SK-N-SH (cell line): ENCODE measurements around the gene INPP5A. TPM values are rescaled to one million over a fixed set of nuclear protein-coding genes. Genes with fewer than 3 reads are reported as not detected.

ENCODE experiments used
- CTCF ChIA-PET: fragments of 300-600, 350-600 bp; formaldehyde crosslinking; extraction: SDS; loops from one replicate; lab custom pipeline; 2021; lab: Yijun Ruan, JAX
- POLR2A ChIA-PET: fragments of 350-600 bp; sonication (Branson Sonifier 250); formaldehyde crosslinking; extraction: SDS; loops from one replicate; lab custom pipeline; 2020; ENCODE audit warnings: antibody characterized with exemption, inconsistent platforms; lab: Yijun Ruan, JAX
- DNase-seq: peaks from one replicate; pipeline ENCODE4 v3.0.0; 2012
- H2AFZ ChIP-seq: fragments of 200-600 bp; sonication (generic); 2 replicates; pipeline ENCODE4 v1.8.1; 2016; ENCODE audit warnings: antibody characterized with exemption, mild to moderate bottlenecking, low read depth
- H3F3A ChIP-seq: fragments of 200-600 bp; sonication (generic); replicated peaks from 2 replicates; pipeline ENCODE3; 2016; ENCODE audit warnings: antibody characterized with exemption, mild to moderate bottlenecking; ENCODE audit not compliant: insufficient read depth
- H3K27ac ChIP-seq, 2 experiments: fragments of 200-500 bp in 1 of 2; fragments of 200-600 bp in 1 of 2; sonication (Bioruptor generic) in 1 of 2; sonication (generic), shearing (Covaris generic) in 1 of 2; 2 replicates each; pipeline versions ENCODE4 v1.5.1 to v1.6.1; 2014 to 2016; ENCODE audit warnings: low read depth in 2 of 2, inconsistent platforms in 1 of 2, low read length in 1 of 2, mild to moderate bottlenecking in 1 of 2, mixed read lengths in 1 of 2
- H3K27me3 ChIP-seq: fragments of 200-600 bp; sonication (generic), shearing (Covaris generic); 2 replicates; pipeline ENCODE4 v1.6.1; 2016; ENCODE audit warnings: mixed run types; ENCODE audit not compliant: insufficient read depth
- H3K36me3 ChIP-seq, 2 experiments: fragments of 200-500 bp in 1 of 2; fragments of 200-600 bp in 1 of 2; sonication (Bioruptor generic) in 1 of 2; sonication (generic) in 1 of 2; replicated peaks in 1 of 2; 2 replicates each; pipeline versions ENCODE3 to v1.5.1; 2014 to 2016; ENCODE audit warnings: low read length in 1 of 2, mild to moderate bottlenecking in 1 of 2; ENCODE audit not compliant: insufficient read depth in 2 of 2, control insufficient read depth in 1 of 2
- H3K4me1 ChIP-seq, 2 experiments: fragments of 200-500 bp in 1 of 2; fragments of 200-600 bp in 1 of 2; sonication (Bioruptor generic) in 1 of 2; sonication (generic), shearing (Covaris generic) in 1 of 2; 2 replicates each; pipeline versions ENCODE4 v1.5.1 to v1.6.1; 2014 to 2016; ENCODE audit warnings: low read depth in 1 of 2, low read length in 1 of 2, mixed run types in 1 of 2; ENCODE audit not compliant: insufficient read depth in 2 of 2, control insufficient read depth in 1 of 2
- H3K4me2 ChIP-seq: fragments of 200-600 bp; sonication (generic), shearing (Covaris generic); 2 replicates; pipeline ENCODE4 v1.6.1; 2017; ENCODE audit warnings: mixed run types
- H3K4me3 ChIP-seq, 2 experiments: fragments of 200-500 bp in 1 of 2; fragments of 200-600 bp in 1 of 2; sonication (Bioruptor generic) in 1 of 2; sonication (generic), shearing (Covaris generic) in 1 of 2; 2 replicates each; pipeline versions ENCODE4 v1.5.1 to v1.8.1; 2014 to 2016; ENCODE audit warnings: low read depth in 2 of 2, inconsistent platforms in 1 of 2, low read length in 1 of 2, mild to moderate bottlenecking in 1 of 2, mixed read lengths in 1 of 2, moderate library complexity in 1 of 2
- H3K79me2 ChIP-seq: fragments of 200-600 bp; sonication (generic); 2 replicates; pipeline ENCODE4 v1.8.1; 2017; ENCODE audit warnings: mild to moderate bottlenecking; ENCODE audit not compliant: insufficient read depth
- H3K9ac ChIP-seq: fragments of 200-600 bp; sonication (generic); 2 replicates; pipeline ENCODE4 v1.6.1; 2017; ENCODE audit warnings: mixed run types
- H3K9me2 ChIP-seq: fragments of 200-600 bp; sonication (generic); 2 replicates; pipeline ENCODE4 v1.6.1; 2017; ENCODE audit warnings: mixed run types
- H3K9me3 ChIP-seq: fragments of 200-600 bp; sonication (generic); 2 replicates; pipeline ENCODE4 v1.6.1; 2017; ENCODE audit warnings: mixed run types, mild to moderate bottlenecking, moderate library complexity
- H4K20me1 ChIP-seq: fragments of 200-600 bp; sonication (generic); 2 replicates; pipeline ENCODE4 v1.6.1; 2017; ENCODE audit warnings: mild to moderate bottlenecking, mixed run types; ENCODE audit not compliant: insufficient read depth
- CHD2 ChIP-seq: fragments of 150-350 bp; IDR thresholded peaks from 2 replicates; pipeline ENCODE4 v1.6.1; 2018; ENCODE audit warnings: low read length; ENCODE audit not compliant: partially characterized antibody
- ELF1 ChIP-seq: IDR thresholded peaks from 2 replicates; pipeline ENCODE4 v1.4.0; 2012
- EZH2phosphoT487 ChIP-seq: fragments of 200-600 bp; sonication (generic); IDR thresholded peaks from 2 replicates; pipeline ENCODE4 v1.6.1; 2017; ENCODE audit warnings: low read depth, mixed run types, mild to moderate bottlenecking, antibody characterized with exemption, moderate library complexity, borderline replicate concordance
- FOSL2 ChIP-seq: IDR thresholded peaks from 2 replicates; pipeline ENCODE4 v1.4.0; 2012; ENCODE audit warnings: low read depth, mild to moderate bottlenecking, moderate library complexity, borderline replicate concordance
- FOXJ3 ChIP-seq: sonication (generic); formaldehyde crosslinking; IDR thresholded peaks from 2 replicates; pipeline ENCODE4 v1.5.1; 2020; ENCODE audit warnings: mild to moderate bottlenecking, missing genetic modification reagents
- GABPA ChIP-seq: IDR thresholded peaks from 2 replicates; pipeline ENCODE4 v1.4.0; 2012; ENCODE audit warnings: low read depth, mild to moderate bottlenecking
- GATA2 ChIP-seq: sonication (generic); formaldehyde crosslinking; IDR thresholded peaks from 2 replicates; pipeline ENCODE4 v1.5.0; 2020; ENCODE audit warnings: mild to moderate bottlenecking, missing genetic modification reagents
- JUND ChIP-seq: IDR thresholded peaks from 2 replicates; pipeline ENCODE4 v1.4.0; 2012
- NFIC ChIP-seq: IDR thresholded peaks from 2 replicates; pipeline ENCODE4 v1.4.0; 2012; ENCODE audit warnings: borderline replicate concordance
- POLR2AphosphoS5 ChIP-seq: IDR thresholded peaks from 2 replicates; pipeline ENCODE4 v1.6.1; 2012; ENCODE audit warnings: low read depth, low read length
- RCOR1 ChIP-seq: fragments of 150-350 bp; IDR thresholded peaks from 2 replicates; pipeline ENCODE4 v1.6.1; 2017; ENCODE audit warnings: antibody characterized with exemption, low read length
- RFX5 ChIP-seq: IDR thresholded peaks from 2 replicates; pipeline ENCODE4 v1.6.1; 2012; ENCODE audit warnings: mild to moderate bottlenecking, improper control_type of control experiment, low read length
- TCF12 ChIP-seq: IDR thresholded peaks from 2 replicates; pipeline ENCODE4 v1.4.0; 2012
- TEAD4 ChIP-seq: IDR thresholded peaks from 2 replicates; pipeline ENCODE4 v1.4.0; 2012; ENCODE audit warnings: mild to moderate bottlenecking, borderline replicate concordance; ENCODE audit not compliant: insufficient read depth
- WGBS: methylation state at CpG from one replicate; pipeline ENCODE4 v1.1.6; 2017; ENCODE audit warnings: low lambda C conversion rate; 5-methylcytosine and 5-hydroxymethylcytosine counted together
- polyA plus RNA-seq, 3 experiments: library from polyadenylated mRNA; depleted of rRNA; stranded (reverse); fragments of >200 nt; gene quantifications; 2 replicates each; pipeline ENCODE4 v1.2.3, GENCODE V29; 2012
- TF ChIP-seq, protein P1 (sequence below): fragments of 200-600 bp; sonication (generic); IDR thresholded peaks from 2 replicates; pipeline ENCODE4 v1.6.1; 2017; ENCODE audit warnings: antibody characterized with exemption, mild to moderate bottlenecking, moderate library complexity
- TF ChIP-seq, protein P2 (sequence below): fragments of 150-350 bp; IDR thresholded peaks from 2 replicates; pipeline ENCODE4 v1.6.1; 2016; ENCODE audit warnings: mild to moderate bottlenecking, low read depth, low read length
- TF ChIP-seq, protein P3 (sequence below): IDR thresholded peaks from 2 replicates; pipeline ENCODE4 v1.4.0; 2012; ENCODE audit warnings: low read depth, borderline replicate concordance
- TF ChIP-seq, protein P4 (sequence below): fragments of 150-350 bp; IDR thresholded peaks from 2 replicates; pipeline ENCODE4 v1.6.1; 2017; ENCODE audit warnings: antibody characterized with exemption, low read length, low read depth, borderline replicate concordance

Gene INPP5A
- polyA plus RNA-seq, 1 of the 3 experiments (the other 2 are of a cell fraction): 12.0 TPM

DNA sequence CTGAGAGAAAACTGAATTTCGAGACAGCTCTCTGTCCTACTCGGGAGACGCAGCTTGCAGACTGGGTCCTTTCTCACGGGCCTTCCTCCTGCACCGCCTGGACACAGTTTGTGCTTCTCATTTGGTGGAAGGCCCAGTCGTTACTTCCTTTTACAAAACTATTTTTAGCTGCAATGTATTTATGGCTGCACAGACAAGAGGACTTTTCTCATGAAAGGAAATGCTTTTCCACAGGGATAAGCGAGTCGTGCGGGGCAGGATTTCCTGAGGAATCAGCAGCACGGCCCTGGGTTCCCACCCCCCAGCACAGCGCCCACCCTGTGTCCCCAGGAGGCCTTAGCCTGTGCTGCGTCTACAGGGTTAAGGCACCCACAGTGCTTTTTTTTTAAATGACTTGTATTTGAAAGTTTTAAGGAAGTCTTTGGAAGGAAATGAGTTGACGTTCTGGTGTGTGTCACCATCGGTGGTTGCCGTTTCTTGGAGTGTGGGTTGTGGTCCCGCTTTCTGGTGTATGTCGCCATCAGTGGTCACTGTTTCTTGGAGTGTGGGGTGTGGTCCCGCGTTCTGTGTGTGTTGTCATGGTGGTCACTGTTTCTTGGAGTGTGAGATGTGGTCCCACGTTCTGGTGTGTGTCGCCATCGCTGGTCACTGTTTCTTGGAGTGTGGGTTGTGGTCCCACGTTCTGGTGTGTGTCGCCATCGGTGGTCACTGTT is 50.9 kb downstream of the INPP5A start (continued):
- TF ChIP-seq ELF1 (no peak), GABPA (no peak), RCOR1 (no peak)
- TF ChIP-seq, protein P1, sequence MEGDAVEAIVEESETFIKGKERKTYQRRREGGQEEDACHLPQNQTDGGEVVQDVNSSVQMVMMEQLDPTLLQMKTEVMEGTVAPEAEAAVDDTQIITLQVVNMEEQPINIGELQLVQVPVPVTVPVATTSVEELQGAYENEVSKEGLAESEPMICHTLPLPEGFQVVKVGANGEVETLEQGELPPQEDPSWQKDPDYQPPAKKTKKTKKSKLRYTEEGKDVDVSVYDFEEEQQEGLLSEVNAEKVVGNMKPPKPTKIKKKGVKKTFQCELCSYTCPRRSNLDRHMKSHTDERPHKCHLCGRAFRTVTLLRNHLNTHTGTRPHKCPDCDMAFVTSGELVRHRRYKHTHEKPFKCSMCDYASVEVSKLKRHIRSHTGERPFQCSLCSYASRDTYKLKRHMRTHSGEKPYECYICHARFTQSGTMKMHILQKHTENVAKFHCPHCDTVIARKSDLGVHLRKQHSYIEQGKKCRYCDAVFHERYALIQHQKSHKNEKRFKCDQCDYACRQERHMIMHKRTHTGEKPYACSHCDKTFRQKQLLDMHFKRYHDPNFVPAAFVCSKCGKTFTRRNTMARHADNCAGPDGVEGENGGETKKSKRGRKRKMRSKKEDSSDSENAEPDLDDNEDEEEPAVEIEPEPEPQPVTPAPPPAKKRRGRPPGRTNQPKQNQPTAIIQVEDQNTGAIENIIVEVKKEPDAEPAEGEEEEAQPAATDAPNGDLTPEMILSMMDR: no peak

DNA sequence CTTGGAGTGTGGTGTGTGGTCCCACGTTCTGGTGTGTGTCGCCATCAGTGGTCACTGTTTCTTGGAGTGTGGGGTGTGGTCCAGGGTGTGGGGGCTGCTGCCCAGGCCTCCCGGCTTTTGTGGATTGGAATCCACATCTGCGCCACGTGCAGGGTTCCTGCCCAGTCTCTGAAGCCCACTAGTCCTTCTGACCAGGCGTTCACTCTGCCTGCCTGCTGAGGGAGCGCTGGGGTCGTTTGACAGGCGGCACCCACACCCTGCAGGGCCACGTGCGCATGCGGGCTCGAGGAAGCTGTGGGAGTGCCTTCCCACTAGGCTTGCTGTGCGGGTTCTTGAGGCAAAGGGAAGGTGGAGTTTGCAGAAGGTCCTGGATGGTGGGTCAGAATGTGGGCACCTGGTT is 51.4 kb downstream of the INPP5A start:
- peaks cover 15% of the 10 kb centered on the region; the same call in 1 of the 2 replicates for H4K20me1 ChIP-seq
- H3K27ac ChIP-seq: no peak overlapping the region
- H2AFZ ChIP-seq: no peak overlapping the region
- no peak overlapping the region for H3K4me3 ChIP-seq
- ChIA-PET POLR2A (no interaction called here), CTCF (no interaction called here)
- H3K4me2 ChIP-seq: no peak overlapping the region
- WGBS: 95% methylated on average over 9 of the region's 14 CpGs
- peaks cover 5 to 11% of the 10 kb centered on the region in 2 experiments; a peak in 1 of 4 replicates for H3K4me1 ChIP-seq
- no peaks in the 10 kb centered on the region for H3K9me3 ChIP-seq
- no peak overlapping the region for H3K9ac ChIP-seq
- DNase-seq: no peak
- H3K9me2 ChIP-seq: no peaks in the 10 kb centered on the region
- TF ChIP-seq FOXJ3: no peak
- TF ChIP-seq, protein P2, sequence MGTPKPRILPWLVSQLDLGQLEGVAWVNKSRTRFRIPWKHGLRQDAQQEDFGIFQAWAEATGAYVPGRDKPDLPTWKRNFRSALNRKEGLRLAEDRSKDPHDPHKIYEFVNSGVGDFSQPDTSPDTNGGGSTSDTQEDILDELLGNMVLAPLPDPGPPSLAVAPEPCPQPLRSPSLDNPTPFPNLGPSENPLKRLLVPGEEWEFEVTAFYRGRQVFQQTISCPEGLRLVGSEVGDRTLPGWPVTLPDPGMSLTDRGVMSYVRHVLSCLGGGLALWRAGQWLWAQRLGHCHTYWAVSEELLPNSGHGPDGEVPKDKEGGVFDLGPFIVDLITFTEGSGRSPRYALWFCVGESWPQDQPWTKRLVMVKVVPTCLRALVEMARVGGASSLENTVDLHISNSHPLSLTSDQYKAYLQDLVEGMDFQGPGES: no peak
- no peak for TF ChIP-seq TEAD4
- TF ChIP-seq RFX5: no peak
- TF ChIP-seq, protein P3, sequence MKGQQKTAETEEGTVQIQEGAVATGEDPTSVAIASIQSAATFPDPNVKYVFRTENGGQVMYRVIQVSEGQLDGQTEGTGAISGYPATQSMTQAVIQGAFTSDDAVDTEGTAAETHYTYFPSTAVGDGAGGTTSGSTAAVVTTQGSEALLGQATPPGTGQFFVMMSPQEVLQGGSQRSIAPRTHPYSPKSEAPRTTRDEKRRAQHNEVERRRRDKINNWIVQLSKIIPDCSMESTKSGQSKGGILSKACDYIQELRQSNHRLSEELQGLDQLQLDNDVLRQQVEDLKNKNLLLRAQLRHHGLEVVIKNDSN: no peak
- TF ChIP-seq FOSL2: no peak
- TF ChIP-seq NFIC: no peak
- no peak for TF ChIP-seq RCOR1
- TF ChIP-seq GATA2 (CRISPR knock-in tag): no peak
- no peak for TF ChIP-seq POLR2AphosphoS5
- no peak for TF ChIP-seq TCF12
- no peak for TF ChIP-seq CHD2
- no peak for TF ChIP-seq EZH2phosphoT487
- no peak for TF ChIP-seq JUND
- TF ChIP-seq, protein P4, sequence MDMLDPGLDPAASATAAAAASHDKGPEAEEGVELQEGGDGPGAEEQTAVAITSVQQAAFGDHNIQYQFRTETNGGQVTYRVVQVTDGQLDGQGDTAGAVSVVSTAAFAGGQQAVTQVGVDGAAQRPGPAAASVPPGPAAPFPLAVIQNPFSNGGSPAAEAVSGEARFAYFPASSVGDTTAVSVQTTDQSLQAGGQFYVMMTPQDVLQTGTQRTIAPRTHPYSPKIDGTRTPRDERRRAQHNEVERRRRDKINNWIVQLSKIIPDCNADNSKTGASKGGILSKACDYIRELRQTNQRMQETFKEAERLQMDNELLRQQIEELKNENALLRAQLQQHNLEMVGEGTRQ: no peak
- peaks cover 69% of the 10 kb centered on the region for H3K79me2 ChIP-seq
- no peaks in the 10 kb centered on the region for H3K36me3 ChIP-seq
- H3K27me3 ChIP-seq: no peaks in the 10 kb centered on the region
- peaks cover 3% of the 10 kb centered on the region for H3F3A ChIP-seq
